Neural cell (in vitro differentiated cells): Measurements from ENCODE around the gene KLHL11.

Experiments used
- EP300 ChIP-seq: fragments of 450-650 bp; conservative IDR thresholded peaks from 2 replicates; pipeline ENCODE4 v1.6.1; 2014; ENCODE audit warnings: antibody characterized with exemption, mild to moderate bottlenecking, moderate library complexity; ENCODE audit not compliant: poor library complexity, severe bottlenecking
- EZH2 ChIP-seq: fragments of 200-600, 300-800 bp; shearing (Covaris generic), sonication (generic); IDR thresholded peaks from 2 replicates; pipeline ENCODE4 v1.6.1; 2014; ENCODE audit warnings: antibody characterized with exemption, low read length, borderline replicate concordance, mild to moderate bottlenecking; ENCODE audit not compliant: insufficient read depth, poor library complexity, severe bottlenecking
- RAD21 ChIP-seq: fragments of 450-650 bp; conservative IDR thresholded peaks from 2 replicates; pipeline ENCODE4 v1.6.1; 2014; ENCODE audit warnings: antibody characterized with exemption, mild to moderate bottlenecking, moderate library complexity
- SMC3 ChIP-seq: fragments of 450-650 bp; conservative IDR thresholded peaks from 2 replicates; pipeline ENCODE4 v1.6.1; 2014; ENCODE audit warnings: antibody characterized with exemption, mild to moderate bottlenecking, moderate library complexity; ENCODE audit not compliant: poor library complexity
- TAF1 ChIP-seq: IDR thresholded peaks from 2 replicates; pipeline ENCODE4 v1.6.1; 2012; ENCODE audit warnings: low read depth
- TF ChIP-seq, protein P1 (sequence below): fragments of 450-650 bp; IDR thresholded peaks from 2 replicates; pipeline ENCODE4 v1.5.1; 2014; ENCODE audit warnings: antibody characterized with exemption, mild to moderate bottlenecking, moderate library complexity; ENCODE audit not compliant: poor library complexity, severe bottlenecking
- TF ChIP-seq, protein P2 (sequence below): IDR thresholded peaks from 2 replicates; pipeline ENCODE4 v1.6.1; 2012; ENCODE audit warnings: borderline replicate concordance

DNA sequence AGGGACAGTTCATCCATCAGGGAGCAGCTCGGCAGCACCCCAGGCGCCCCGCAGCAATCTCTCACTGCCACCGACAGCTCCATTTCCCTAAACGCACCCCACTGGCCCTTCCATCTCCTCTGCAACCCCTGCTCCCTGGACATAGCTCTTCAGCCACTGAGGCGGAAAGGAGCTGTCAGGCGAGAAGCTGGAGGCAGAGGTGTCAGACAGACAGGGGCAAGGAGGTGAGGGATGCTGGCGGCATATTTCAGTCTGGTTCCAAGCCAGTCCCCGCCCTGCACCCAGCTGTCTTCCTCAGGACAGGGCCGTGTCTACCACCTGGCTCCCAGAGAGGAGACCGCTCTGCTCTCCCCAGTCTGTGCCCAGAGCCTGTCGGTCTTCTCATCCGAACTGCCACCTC is 43.9 kb upstream of the KLHL11 start:
- TF ChIP-seq, protein P1, sequence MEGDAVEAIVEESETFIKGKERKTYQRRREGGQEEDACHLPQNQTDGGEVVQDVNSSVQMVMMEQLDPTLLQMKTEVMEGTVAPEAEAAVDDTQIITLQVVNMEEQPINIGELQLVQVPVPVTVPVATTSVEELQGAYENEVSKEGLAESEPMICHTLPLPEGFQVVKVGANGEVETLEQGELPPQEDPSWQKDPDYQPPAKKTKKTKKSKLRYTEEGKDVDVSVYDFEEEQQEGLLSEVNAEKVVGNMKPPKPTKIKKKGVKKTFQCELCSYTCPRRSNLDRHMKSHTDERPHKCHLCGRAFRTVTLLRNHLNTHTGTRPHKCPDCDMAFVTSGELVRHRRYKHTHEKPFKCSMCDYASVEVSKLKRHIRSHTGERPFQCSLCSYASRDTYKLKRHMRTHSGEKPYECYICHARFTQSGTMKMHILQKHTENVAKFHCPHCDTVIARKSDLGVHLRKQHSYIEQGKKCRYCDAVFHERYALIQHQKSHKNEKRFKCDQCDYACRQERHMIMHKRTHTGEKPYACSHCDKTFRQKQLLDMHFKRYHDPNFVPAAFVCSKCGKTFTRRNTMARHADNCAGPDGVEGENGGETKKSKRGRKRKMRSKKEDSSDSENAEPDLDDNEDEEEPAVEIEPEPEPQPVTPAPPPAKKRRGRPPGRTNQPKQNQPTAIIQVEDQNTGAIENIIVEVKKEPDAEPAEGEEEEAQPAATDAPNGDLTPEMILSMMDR, result no peak
- TF ChIP-seq TAF1, result no peak
- no peak for TF ChIP-seq EZH2
- TF ChIP-seq SMC3, result no peak
- TF ChIP-seq, protein P2, sequence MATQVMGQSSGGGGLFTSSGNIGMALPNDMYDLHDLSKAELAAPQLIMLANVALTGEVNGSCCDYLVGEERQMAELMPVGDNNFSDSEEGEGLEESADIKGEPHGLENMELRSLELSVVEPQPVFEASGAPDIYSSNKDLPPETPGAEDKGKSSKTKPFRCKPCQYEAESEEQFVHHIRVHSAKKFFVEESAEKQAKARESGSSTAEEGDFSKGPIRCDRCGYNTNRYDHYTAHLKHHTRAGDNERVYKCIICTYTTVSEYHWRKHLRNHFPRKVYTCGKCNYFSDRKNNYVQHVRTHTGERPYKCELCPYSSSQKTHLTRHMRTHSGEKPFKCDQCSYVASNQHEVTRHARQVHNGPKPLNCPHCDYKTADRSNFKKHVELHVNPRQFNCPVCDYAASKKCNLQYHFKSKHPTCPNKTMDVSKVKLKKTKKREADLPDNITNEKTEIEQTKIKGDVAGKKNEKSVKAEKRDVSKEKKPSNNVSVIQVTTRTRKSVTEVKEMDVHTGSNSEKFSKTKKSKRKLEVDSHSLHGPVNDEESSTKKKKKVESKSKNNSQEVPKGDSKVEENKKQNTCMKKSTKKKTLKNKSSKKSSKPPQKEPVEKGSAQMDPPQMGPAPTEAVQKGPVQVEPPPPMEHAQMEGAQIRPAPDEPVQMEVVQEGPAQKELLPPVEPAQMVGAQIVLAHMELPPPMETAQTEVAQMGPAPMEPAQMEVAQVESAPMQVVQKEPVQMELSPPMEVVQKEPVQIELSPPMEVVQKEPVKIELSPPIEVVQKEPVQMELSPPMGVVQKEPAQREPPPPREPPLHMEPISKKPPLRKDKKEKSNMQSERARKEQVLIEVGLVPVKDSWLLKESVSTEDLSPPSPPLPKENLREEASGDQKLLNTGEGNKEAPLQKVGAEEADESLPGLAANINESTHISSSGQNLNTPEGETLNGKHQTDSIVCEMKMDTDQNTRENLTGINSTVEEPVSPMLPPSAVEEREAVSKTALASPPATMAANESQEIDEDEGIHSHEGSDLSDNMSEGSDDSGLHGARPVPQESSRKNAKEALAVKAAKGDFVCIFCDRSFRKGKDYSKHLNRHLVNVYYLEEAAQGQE, result no peak
- no peak for TF ChIP-seq RAD21
- TF ChIP-seq EP300, result no peak
